K562 (cell line): Measurements from ENCODE around the gene B4GALNT2. TPM values are rescaled to one million over a fixed set of nuclear protein-coding genes. Genes with fewer than 3 reads are reported as not detected.

Experiments
- BMI1 ChIP-seq: fragments of 150-350 bp; IDR thresholded peaks from 2 replicates; pipeline ENCODE4 v1.6.1; 2014; ENCODE audit warnings: low read length
- CHD2 ChIP-seq: IDR thresholded peaks from 2 replicates; pipeline ENCODE4 v1.6.1; 2011; ENCODE audit warnings: low read depth, low read length
- DACH1 ChIP-seq: fragments of 450-650 bp; IDR thresholded peaks from 2 replicates; pipeline ENCODE4 v1.6.1; 2018; ENCODE audit not compliant: partially characterized antibody
- GTF2A2 ChIP-seq: IDR thresholded peaks from 2 replicates; pipeline ENCODE4 v1.6.1; 2016; ENCODE audit warnings: mild to moderate bottlenecking, missing genetic modification characterization, missing compliant biosample characterization
- HDAC1 ChIP-seq, 2 experiments: fragments of 450-650 bp; IDR thresholded peaks; 2 replicates each; pipeline ENCODE4 v1.6.1; 2016 to 2017; ENCODE audit warnings: inconsistent platforms in 1 of 2, mild to moderate bottlenecking in 1 of 2, moderate library complexity in 1 of 2
- HEY1 ChIP-seq: fragments of 250-450 bp; sonication (Bioruptor Pico); IDR thresholded peaks from 2 replicates; pipeline ENCODE4 v1.5.0; 2020; ENCODE audit warnings: mild to moderate bottlenecking, moderate library complexity, borderline replicate concordance
- KAT8 ChIP-seq: fragments of 450-650 bp; IDR thresholded peaks from 2 replicates; pipeline ENCODE4 v1.6.1; 2016; ENCODE audit warnings: low read depth, mild to moderate bottlenecking
- L3MBTL2 ChIP-seq: fragments of 450-650 bp; IDR thresholded peaks from 2 replicates; pipeline ENCODE4 v1.6.1; 2016; ENCODE audit warnings: mild to moderate bottlenecking, moderate library complexity
- MEIS2 ChIP-seq: fragments of 450-650 bp; IDR thresholded peaks from 2 replicates; pipeline ENCODE4 v1.6.1; 2014; ENCODE audit warnings: mild to moderate bottlenecking; ENCODE audit not compliant: partially characterized antibody
- NFATC3 ChIP-seq: fragments of 450-650 bp; IDR thresholded peaks from 2 replicates; pipeline ENCODE4 v1.6.1; 2017; ENCODE audit warnings: mild to moderate bottlenecking
- NFE2L1 ChIP-seq: fragments of 450-650 bp; IDR thresholded peaks from 2 replicates; pipeline ENCODE4 v1.6.1; 2016; ENCODE audit warnings: missing genetic modification characterization, low read depth, mild to moderate bottlenecking, missing compliant biosample characterization, moderate library complexity, borderline replicate concordance
- POLR3G ChIP-seq: IDR thresholded peaks from 2 replicates; pipeline ENCODE4 v1.6.1; 2011; ENCODE audit not compliant: insufficient read length, insufficient replicate concordance; ENCODE audit errors: extremely low read depth
- RBFOX2 ChIP-seq: fragments of 200-400 bp; formaldehyde crosslinking; IDR thresholded peaks from 2 replicates; pipeline ENCODE4 v1.6.1; 2017; ENCODE audit warnings: low read depth, mild to moderate bottlenecking, low read length, moderate library complexity
- SRSF3 ChIP-seq: fragments of 200-400 bp; formaldehyde crosslinking; IDR thresholded peaks from 2 replicates; pipeline ENCODE4 v1.6.1; 2016; ENCODE audit warnings: mild to moderate bottlenecking, low read length, moderate library complexity; ENCODE audit not compliant: insufficient read depth
- ZC3H4 ChIP-seq: sonication (generic); formaldehyde crosslinking; IDR thresholded peaks from 2 replicates; pipeline ENCODE4 v1.9.0; 2021; ENCODE audit warnings: missing genetic modification reagents, borderline replicate concordance
- ZC3H8 ChIP-seq: fragments of 450-650 bp; IDR thresholded peaks from 2 replicates; pipeline ENCODE4 v1.6.1; 2017
- ZNF174 ChIP-seq: fragments of 250-450 bp; sonication (Bioruptor Pico); IDR thresholded peaks from 2 replicates; pipeline ENCODE4 v1.4.0; 2020; ENCODE audit warnings: mild to moderate bottlenecking
- ZNF586 ChIP-seq: fragments of 450-650 bp; formaldehyde crosslinking; conservative IDR thresholded peaks from 2 replicates; pipeline ENCODE4 v1.4.0; 2020; ENCODE audit warnings: mild to moderate bottlenecking, moderate library complexity
- ZNF717 ChIP-seq: fragments of 250-450 bp; sonication (Bioruptor Pico); IDR thresholded peaks from 2 replicates; pipeline ENCODE4 v1.5.0; 2021
- polyA plus RNA-seq, 8 experiments: library from polyadenylated mRNA; depleted of rRNA in 4 of 8; stranded (reverse) in 5 of 8; unstranded in 3 of 8; fragments of >200 nt; fragmentation: Nextera tagmentation in 2 of 8; fragmentation: Illumina TruSeq in 1 of 8; extraction: Ambion mirVana in 2 of 8; extraction: Trizol in 1 of 8; gene quantifications; 2 replicates each; pipeline versions ENCODE4 v1.2.1 to v1.2.3, GENCODE V29; 2011 to 2014; ENCODE audit warnings: inconsistent platforms in 1 of 8, missing spikeins in 1 of 8
- total RNA-seq, 7 experiments: library from RNA; depleted of rRNA in 6 of 7; stranded (reverse); fragments of >200 nt in 6 of 7; fragmentation: Illumina TruSeq in 2 of 7; extraction: Trizol in 2 of 7; gene quantifications; 2 replicates each; pipeline versions ENCODE4 v1.2.1 to v1.2.3, GENCODE V29; 2011 to 2021; ENCODE audit warnings: low replicate concordance in 1 of 7
- TF ChIP-seq, protein P1 (sequence below): fragments of 450-650 bp; formaldehyde crosslinking; IDR thresholded peaks from 2 replicates; pipeline ENCODE4 v1.4.0; 2022; ENCODE audit warnings: missing genetic modification characterization
- TF ChIP-seq, protein P2 (sequence below): fragments of 450-650 bp; IDR thresholded peaks from 2 replicates; pipeline ENCODE4 v1.6.1; 2016; ENCODE audit warnings: low read depth

The B4GALNT2 gene
- total and polyA plus RNA-seq, 9 of the 15 experiments (the other 6 are each of a cell fraction or from before 2014, with no cell fraction given): not detected

DNA sequence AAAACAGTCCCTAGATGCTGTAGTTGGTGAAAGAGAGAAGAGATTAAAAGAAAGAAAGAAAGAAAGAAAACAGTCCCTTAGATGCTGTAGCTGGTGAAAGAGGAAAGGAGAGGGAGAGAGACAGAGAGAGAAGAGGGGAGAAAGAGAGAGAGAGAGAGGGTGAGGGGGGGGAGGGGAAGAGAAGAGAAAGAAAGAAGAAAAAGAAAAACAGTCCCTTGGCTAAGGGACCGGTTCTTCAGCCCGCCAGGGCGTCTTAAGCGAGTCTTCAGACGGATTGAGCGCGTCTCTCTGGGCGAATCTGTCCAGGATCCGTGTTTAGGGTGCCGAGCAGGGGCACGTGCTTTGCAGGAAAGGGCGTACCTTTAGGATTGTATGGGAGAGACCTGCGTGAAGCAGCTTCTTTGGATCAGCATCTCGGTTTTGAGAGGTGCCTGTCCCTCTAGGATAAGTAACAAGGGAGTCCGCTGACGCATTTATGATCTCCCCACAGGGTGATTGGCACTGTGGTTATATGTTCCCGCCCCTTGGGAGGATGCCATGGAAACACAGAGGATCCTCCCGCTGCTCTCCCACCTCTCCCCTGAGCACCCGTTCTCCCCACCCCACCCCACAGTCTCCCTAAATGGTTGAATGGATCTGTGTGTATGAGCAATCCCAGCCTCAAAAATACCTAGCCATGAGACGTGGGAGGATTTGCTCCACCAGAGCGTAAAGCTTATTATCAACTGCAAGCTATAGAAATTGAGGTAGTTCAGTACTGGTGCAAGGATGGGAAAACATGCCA is 61.1 kb downstream of the B4GALNT2 start (continued):
- TF ChIP-seq ZC3H8: peak; percentile 81; the same call in 1 of the 2 replicates
- no peak for TF ChIP-seq ZNF174
- TF ChIP-seq KAT8: no peak
- TF ChIP-seq RBFOX2: no peak
- peak in 1 of 2 experiments; percentile 43; a peak in 3 of 4 replicates for TF ChIP-seq HDAC1 (IDR thresholded peaks at IDR 0.05)
- no peak for TF ChIP-seq BMI1
- no peak for TF ChIP-seq CHD2
- TF ChIP-seq SRSF3: no peak
- no peak for TF ChIP-seq ZC3H4 (CRISPR knock-in tag)
- no peak for TF ChIP-seq HEY1 (CRISPR knock-in tag)
- TF ChIP-seq NFATC3: peak; percentile 77; the same call in 1 of the 2 replicates
- 0 out of 2 replicates have a peak, but pooled peaks have one; percentile 59 for TF ChIP-seq GTF2A2
- peak; percentile 48 for TF ChIP-seq L3MBTL2
- TF ChIP-seq ZNF586 (CRISPR knock-in tag): no peak
- TF ChIP-seq, protein P1, sequence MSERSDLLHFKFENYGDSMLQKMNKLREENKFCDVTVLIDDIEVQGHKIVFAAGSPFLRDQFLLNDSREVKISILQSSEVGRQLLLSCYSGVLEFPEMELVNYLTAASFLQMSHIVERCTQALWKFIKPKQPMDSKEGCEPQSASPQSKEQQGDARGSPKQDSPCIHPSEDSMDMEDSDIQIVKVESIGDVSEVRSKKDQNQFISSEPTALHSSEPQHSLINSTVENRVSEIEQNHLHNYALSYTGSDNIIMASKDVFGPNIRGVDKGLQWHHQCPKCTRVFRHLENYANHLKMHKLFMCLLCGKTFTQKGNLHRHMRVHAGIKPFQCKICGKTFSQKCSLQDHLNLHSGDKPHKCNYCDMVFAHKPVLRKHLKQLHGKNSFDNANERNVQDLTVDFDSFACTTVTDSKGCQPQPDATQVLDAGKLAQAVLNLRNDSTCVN: 0 out of 2 replicates have a peak, but pooled peaks have one; percentile 17
- TF ChIP-seq ZNF717: no peak
- peak; percentile 95 for TF ChIP-seq MEIS2
- no peak; the same call in 1 of the 2 replicates for TF ChIP-seq NFE2L1 (tag)
- TF ChIP-seq POLR3G: no peak
- TF ChIP-seq, protein P2, sequence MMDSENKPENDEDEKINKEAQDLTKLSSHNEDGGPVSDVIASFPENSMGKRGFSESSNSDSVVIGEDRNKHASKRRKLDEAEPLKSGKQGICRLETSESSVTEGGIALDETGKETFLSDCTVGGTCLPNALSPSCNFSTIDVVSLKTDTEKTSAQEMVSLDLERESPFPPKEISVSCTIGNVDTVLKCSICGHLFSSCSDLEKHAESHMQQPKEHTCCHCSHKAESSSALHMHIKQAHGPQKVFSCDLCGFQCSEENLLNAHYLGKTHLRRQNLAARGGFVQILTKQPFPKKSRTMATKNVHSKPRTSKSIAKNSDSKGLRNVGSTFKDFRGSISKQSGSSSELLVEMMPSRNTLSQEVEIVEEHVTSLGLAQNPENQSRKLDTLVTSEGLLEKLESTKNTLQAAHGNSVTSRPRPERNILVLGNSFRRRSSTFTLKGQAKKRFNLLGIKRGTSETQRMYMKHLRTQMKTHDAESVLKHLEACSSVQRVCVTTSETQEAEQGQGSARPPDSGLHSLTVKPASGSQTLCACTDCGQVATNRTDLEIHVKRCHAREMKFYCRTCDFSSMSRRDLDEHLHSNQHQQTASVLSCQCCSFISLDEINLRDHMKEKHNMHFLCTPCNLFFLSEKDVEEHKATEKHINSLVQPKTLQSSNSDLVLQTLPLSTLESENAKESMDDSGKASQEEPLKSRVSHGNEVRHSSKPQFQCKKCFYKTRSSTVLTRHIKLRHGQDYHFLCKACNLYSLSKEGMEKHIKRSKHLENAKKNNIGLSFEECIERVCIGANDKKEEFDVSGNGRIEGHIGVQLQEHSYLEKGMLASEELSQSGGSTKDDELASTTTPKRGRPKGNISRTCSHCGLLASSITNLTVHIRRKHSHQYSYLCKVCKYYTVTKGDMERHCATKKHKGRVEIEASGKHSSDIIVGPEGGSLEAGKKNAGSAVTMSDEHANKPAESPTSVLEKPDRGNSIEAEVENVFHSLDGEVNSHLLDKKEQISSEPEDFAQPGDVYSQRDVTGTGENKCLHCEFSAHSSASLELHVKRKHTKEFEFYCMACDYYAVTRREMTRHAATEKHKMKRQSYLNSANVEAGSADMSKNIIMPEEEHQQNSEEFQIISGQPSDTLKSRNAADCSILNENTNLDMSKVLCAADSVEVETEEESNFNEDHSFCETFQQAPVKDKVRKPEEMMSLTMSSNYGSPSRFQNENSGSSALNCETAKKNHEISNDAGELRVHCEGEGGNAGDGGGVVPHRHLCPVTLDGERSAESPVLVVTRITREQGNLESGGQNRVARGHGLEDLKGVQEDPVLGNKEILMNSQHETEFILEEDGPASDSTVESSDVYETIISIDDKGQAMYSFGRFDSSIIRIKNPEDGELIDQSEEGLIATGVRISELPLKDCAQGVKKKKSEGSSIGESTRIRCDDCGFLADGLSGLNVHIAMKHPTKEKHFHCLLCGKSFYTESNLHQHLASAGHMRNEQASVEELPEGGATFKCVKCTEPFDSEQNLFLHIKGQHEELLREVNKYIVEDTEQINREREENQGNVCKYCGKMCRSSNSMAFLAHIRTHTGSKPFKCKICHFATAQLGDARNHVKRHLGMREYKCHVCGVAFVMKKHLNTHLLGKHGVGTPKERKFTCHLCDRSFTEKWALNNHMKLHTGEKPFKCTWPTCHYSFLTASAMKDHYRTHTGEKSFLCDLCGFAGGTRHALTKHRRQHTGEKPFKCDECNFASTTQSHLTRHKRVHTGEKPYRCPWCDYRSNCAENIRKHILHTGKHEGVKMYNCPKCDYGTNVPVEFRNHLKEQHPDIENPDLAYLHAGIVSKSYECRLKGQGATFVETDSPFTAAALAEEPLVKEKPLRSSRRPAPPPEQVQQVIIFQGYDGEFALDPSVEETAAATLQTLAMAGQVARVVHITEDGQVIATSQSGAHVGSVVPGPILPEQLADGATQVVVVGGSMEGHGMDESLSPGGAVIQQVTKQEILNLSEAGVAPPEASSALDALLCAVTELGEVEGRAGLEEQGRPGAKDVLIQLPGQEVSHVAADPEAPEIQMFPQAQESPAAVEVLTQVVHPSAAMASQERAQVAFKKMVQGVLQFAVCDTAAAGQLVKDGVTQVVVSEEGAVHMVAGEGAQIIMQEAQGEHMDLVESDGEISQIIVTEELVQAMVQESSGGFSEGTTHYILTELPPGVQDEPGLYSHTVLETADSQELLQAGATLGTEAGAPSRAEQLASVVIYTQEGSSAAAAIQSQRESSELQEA: 0 out of 2 replicates have a peak, but pooled peaks have one; percentile 44
- TF ChIP-seq DACH1: no peak
